HCT116 (cell line): Measurements from ENCODE around the gene ANGPT4. TPM values are rescaled to one million over a fixed set of nuclear protein-coding genes. Genes with fewer than 3 reads are reported as not detected.

ENCODE experiments used
- CBX3 ChIP-seq: IDR thresholded peaks from 2 replicates; pipeline ENCODE4 v1.6.1; 2012; ENCODE audit warnings: low read depth
- CEBPB ChIP-seq: IDR thresholded peaks from 2 replicates; pipeline ENCODE4 v1.6.1; 2012; ENCODE audit warnings: low read depth
- EZH2 ChIP-seq: fragments of 200-600 bp; sonication (generic); IDR thresholded peaks from 2 replicates; pipeline ENCODE4 v1.6.1; 2017; ENCODE audit warnings: antibody characterized with exemption, mixed run types
- EZH2phosphoT487 ChIP-seq: fragments of 200-600 bp; IDR thresholded peaks from 2 replicates; pipeline ENCODE4 v1.6.1; 2018; ENCODE audit warnings: antibody characterized with exemption, borderline replicate concordance
- POLR2AphosphoS5 ChIP-seq: IDR thresholded peaks from 2 replicates; pipeline ENCODE4 v1.6.1; 2011; ENCODE audit warnings: mild to moderate bottlenecking, low read depth, low read length, moderate library complexity
- SRF ChIP-seq: IDR thresholded peaks from 2 replicates; pipeline ENCODE4 v1.6.1; 2012; ENCODE audit warnings: low read depth
- TCF7L2 ChIP-seq: IDR thresholded peaks from 2 replicates; pipeline ENCODE4 v1.7.0; 2011; ENCODE audit warnings: borderline replicate concordance, inconsistent platforms; ENCODE audit not compliant: insufficient read depth, insufficient read length; ENCODE audit errors: extremely low read depth
- YY1 ChIP-seq: IDR thresholded peaks from 2 replicates; pipeline ENCODE4 v1.6.1; 2011; ENCODE audit warnings: low read length, low read depth, moderate library complexity, mild to moderate bottlenecking; ENCODE audit not compliant: insufficient replicate concordance; ENCODE audit errors: extremely low read depth
- ZFX ChIP-seq: fragments of 450-650 bp; IDR thresholded peaks from 2 replicates; pipeline ENCODE4 v1.6.1; 2017
- ZNF274 ChIP-seq: fragments of 200-500 bp; sonication (Bioruptor generic); IDR thresholded peaks from 2 replicates; pipeline ENCODE4 v1.6.1; 2014; ENCODE audit warnings: mild to moderate bottlenecking, low read depth, low read length, inconsistent platforms
- total RNA-seq: library from RNA; stranded (reverse); gene quantifications from one replicate; pipeline ENCODE4 v1.2.1, GENCODE V29; 2021; ENCODE audit not compliant: unreplicated experiment
- TF ChIP-seq, protein P1 (sequence below), 3 experiments: fragments of 200-600 bp in 1 of 3; sonication (generic) in 1 of 3; IDR thresholded peaks in 2 of 3; conservative IDR thresholded peaks in 1 of 3; 2 replicates each; pipeline ENCODE4 v1.5.1; 2012 to 2017; ENCODE audit warnings: low read depth in 2 of 3, low read length in 2 of 3, antibody characterized with exemption in 1 of 3, borderline replicate concordance in 1 of 3, control low read depth in 1 of 3, mild to moderate bottlenecking in 1 of 3, mixed read lengths in 1 of 3, mixed run types in 1 of 3, moderate library complexity in 1 of 3; ENCODE audit not compliant: insufficient read depth in 1 of 3
- TF ChIP-seq, protein P2 (sequence below): IDR thresholded peaks from 2 replicates; pipeline ENCODE4 v1.6.1; 2011; ENCODE audit warnings: mild to moderate bottlenecking, low read length, moderate library complexity; ENCODE audit not compliant: insufficient replicate concordance; ENCODE audit errors: extremely low read depth
- TF ChIP-seq, protein P3 (sequence below): IDR thresholded peaks from 2 replicates; pipeline ENCODE4 v1.6.1; 2012

Gene ANGPT4
- total RNA-seq, 1 experiment from 2014 or later: not detected

DNA sequence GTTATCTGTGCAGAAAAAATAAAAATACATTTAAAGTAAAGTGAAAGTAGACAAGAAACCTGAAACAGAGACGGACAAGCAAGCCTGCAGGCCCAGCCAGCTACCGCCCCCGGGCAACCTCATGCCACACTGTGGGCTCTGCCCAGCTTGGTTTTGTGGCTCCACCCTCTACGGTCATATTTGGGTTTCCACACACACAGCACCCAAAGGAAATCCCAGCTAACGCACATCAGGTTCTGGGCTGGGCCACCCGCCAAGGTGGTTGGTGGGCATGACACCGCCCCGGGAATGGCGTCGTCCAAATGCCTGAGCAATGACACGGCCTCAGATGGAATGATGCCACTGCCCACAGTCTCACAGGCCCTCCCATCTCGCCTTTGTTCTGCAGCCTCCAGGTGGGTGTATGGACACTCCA, 59.8 kb downstream of the ANGPT4 start (continued):
- TF ChIP-seq, protein P1, sequence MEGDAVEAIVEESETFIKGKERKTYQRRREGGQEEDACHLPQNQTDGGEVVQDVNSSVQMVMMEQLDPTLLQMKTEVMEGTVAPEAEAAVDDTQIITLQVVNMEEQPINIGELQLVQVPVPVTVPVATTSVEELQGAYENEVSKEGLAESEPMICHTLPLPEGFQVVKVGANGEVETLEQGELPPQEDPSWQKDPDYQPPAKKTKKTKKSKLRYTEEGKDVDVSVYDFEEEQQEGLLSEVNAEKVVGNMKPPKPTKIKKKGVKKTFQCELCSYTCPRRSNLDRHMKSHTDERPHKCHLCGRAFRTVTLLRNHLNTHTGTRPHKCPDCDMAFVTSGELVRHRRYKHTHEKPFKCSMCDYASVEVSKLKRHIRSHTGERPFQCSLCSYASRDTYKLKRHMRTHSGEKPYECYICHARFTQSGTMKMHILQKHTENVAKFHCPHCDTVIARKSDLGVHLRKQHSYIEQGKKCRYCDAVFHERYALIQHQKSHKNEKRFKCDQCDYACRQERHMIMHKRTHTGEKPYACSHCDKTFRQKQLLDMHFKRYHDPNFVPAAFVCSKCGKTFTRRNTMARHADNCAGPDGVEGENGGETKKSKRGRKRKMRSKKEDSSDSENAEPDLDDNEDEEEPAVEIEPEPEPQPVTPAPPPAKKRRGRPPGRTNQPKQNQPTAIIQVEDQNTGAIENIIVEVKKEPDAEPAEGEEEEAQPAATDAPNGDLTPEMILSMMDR (IDR thresholded peaks at IDR 0.05 in 2 of 3, conservative IDR thresholded peaks at IDR 0.05 in 1 of 3; ENCODE audit: borderline replicate concordance in 1 of 3, insufficient read depth in 1 of 3, low read depth in 2 of 3, low read length in 2 of 3): no peak
- TF ChIP-seq TCF7L2: peak; percentile 32
- TF ChIP-seq EZH2: no peak
- TF ChIP-seq ZNF274: no peak
- peak; percentile 57; the same call in 1 of the 2 replicates for TF ChIP-seq CBX3
- no peak for TF ChIP-seq EZH2phosphoT487
- TF ChIP-seq, protein P2, sequence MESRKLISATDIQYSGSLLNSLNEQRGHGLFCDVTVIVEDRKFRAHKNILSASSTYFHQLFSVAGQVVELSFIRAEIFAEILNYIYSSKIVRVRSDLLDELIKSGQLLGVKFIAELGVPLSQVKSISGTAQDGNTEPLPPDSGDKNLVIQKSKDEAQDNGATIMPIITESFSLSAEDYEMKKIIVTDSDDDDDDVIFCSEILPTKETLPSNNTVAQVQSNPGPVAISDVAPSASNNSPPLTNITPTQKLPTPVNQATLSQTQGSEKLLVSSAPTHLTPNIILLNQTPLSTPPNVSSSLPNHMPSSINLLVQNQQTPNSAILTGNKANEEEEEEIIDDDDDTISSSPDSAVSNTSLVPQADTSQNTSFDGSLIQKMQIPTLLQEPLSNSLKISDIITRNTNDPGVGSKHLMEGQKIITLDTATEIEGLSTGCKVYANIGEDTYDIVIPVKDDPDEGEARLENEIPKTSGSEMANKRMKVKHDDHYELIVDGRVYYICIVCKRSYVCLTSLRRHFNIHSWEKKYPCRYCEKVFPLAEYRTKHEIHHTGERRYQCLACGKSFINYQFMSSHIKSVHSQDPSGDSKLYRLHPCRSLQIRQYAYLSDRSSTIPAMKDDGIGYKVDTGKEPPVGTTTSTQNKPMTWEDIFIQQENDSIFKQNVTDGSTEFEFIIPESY: peak; percentile 63
- no peak for TF ChIP-seq ZFX
- TF ChIP-seq CEBPB: no peak; the same call in 1 of the 2 replicates
- TF ChIP-seq YY1: peak; percentile 75
- peak; percentile 59 for TF ChIP-seq POLR2AphosphoS5
- TF ChIP-seq SRF: peak; percentile 95
- TF ChIP-seq, protein P3, sequence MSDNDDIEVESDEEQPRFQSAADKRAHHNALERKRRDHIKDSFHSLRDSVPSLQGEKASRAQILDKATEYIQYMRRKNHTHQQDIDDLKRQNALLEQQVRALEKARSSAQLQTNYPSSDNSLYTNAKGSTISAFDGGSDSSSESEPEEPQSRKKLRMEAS: peak; percentile 57
